CD4-positive, alpha-beta T cell treated with Interleukin-4 for 1 hour (primary cell): ENCODE results near the gene KIF20B.

Experiments
- DNase-seq, 2 donors: peaks; one replicate each; pipeline ENCODE4 v3.0.0-alpha.2; 2020 to 2022

KIF20B gene

GRCh38 chr10:89701242-89702120, at the start of gene KIF20B:
KIF20B (plus strand) TSS chr10:89701590; CDS start chr10:89705295, 3,705 bp downstream.
- peak; percentile 96 to 97 for DNase-seq

- DNase-seq: no peak
These were observed 49.3 kb upstream of the KIF20B start for GRCh38 chr10:89651916-89652573.

GRCh38 chr10:89652806-89653370, 48.5 kb upstream of the KIF20B start:
- no peak for DNase-seq

- DNase-seq: no peak
These were observed 48.0 kb upstream of the KIF20B start for GRCh38 chr10:89653410-89653869.

- no peak for DNase-seq
These were observed 45.7 kb upstream of the KIF20B start for GRCh38 chr10:89655722-89656121.

GRCh38 chr10:89657302-89657701, 44.1 kb upstream of the KIF20B start:
- no peak for DNase-seq

GRCh38 chr10:89659143-89660131, 42.0 kb upstream of the KIF20B start:
- DNase-seq: no peak

GRCh38 chr10:89662596-89662995, 38.8 kb upstream of the KIF20B start:
- no peak for DNase-seq

- DNase-seq: no peak
These were observed 38.2 kb upstream of the KIF20B start for GRCh38 chr10:89663144-89663543.

GRCh38 chr10:89664203-89664602, 37.2 kb upstream of the KIF20B start:
- DNase-seq: no peak

- no peak for DNase-seq
These were observed 36.1 kb upstream of the KIF20B start for GRCh38 chr10:89665302-89665701.

- no peak for DNase-seq
These were observed 35.3 kb upstream of the KIF20B start for GRCh38 chr10:89666138-89666537.

GRCh38 chr10:89668386-89669071, 32.9 kb upstream of the KIF20B start:
- no peak for DNase-seq

GRCh38 chr10:89669985-89670384, 31.4 kb upstream of the KIF20B start:
- no peak for DNase-seq

GRCh38 chr10:89670926-89671325, 30.5 kb upstream of the KIF20B start:
- no peak for DNase-seq

GRCh38 chr10:89677341-89677740, 24.0 kb upstream of the KIF20B start:
- no peak for DNase-seq

- no peak for DNase-seq
These were observed 21.4 kb upstream of the KIF20B start for GRCh38 chr10:89679986-89680385.

GRCh38 chr10:89683883-89684282, 17.5 kb upstream of the KIF20B start:
- DNase-seq: no peak

- DNase-seq: peak in 1 of 2 donors; percentile 30
These were observed 16.8 kb upstream of the KIF20B start for GRCh38 chr10:89684604-89685003.

- DNase-seq: no peak
These were observed 15.5 kb upstream of the KIF20B start for GRCh38 chr10:89685936-89686335.

GRCh38 chr10:89690027-89690426, 11.4 kb upstream of the KIF20B start:
- no peak for DNase-seq

- no peak for DNase-seq
These were observed 9.0 kb upstream of the KIF20B start for GRCh38 chr10:89692416-89692815.
